GM23338 (cell line): Measurements from ENCODE around the gene S100A16. TPM values are rescaled to one million over a fixed set of nuclear protein-coding genes. Genes with fewer than 3 reads are reported as not detected.
A peak's percentile ranks its signal among the peaks of the same experiment; 100 is the strongest.

ENCODE experiments used
- ATAC-seq: fragments of 200-7000 bp; cut with Tn5 transposase; 3 replicates; pipeline ENCODE4 v1.9.1; 2020
- DNase-seq: peaks from one replicate; pipeline ENCODE4 v3.0.0-alpha.2; 2015; ENCODE audit warnings: low spot score
- H2AFZ ChIP-seq: fragments of 200-600 bp; sonication (generic); 2 replicates; pipeline ENCODE4 v1.8.0; 2016; ENCODE audit warnings: antibody characterized with exemption, mild to moderate bottlenecking, moderate library complexity
- H3F3A ChIP-seq: fragments of 200-600 bp; sonication (generic); replicated peaks from 2 replicates; pipeline ENCODE4 v1.8.0; 2017; ENCODE audit warnings: antibody characterized with exemption, mixed run types, low read depth
- H3K27ac ChIP-seq: fragments of 200-600 bp; sonication (generic); 2 replicates; pipeline ENCODE4 v1.6.1; 2016; ENCODE audit warnings: low read depth
- H3K27me3 ChIP-seq: fragments of 200-600 bp; sonication (generic); 2 replicates; pipeline ENCODE4 v1.8.0; 2016; ENCODE audit warnings: mild to moderate bottlenecking, mixed run types, moderate library complexity; ENCODE audit not compliant: insufficient read depth
- H3K36me3 ChIP-seq: fragments of 200-600 bp; sonication (generic); 2 replicates; pipeline ENCODE4 v1.8.0; 2016; ENCODE audit warnings: mild to moderate bottlenecking; ENCODE audit not compliant: insufficient read depth
- H3K4me1 ChIP-seq: fragments of 200-600 bp; sonication (generic); 2 replicates; pipeline ENCODE4 v1.8.0; 2016; ENCODE audit warnings: mild to moderate bottlenecking, moderate library complexity; ENCODE audit not compliant: insufficient read depth
- H3K4me2 ChIP-seq: fragments of 200-600 bp; sonication (generic); 2 replicates; pipeline ENCODE4 v1.7.1; 2017; ENCODE audit warnings: mixed run types
- H3K4me3 ChIP-seq: fragments of 200-600 bp; sonication (generic); 2 replicates; pipeline ENCODE4 v1.6.1; 2016; ENCODE audit warnings: mixed run types
- H3K79me2 ChIP-seq: fragments of 200-600 bp; sonication (generic); replicated peaks from 2 replicates; pipeline ENCODE4 v1.8.0; 2017; ENCODE audit warnings: mild to moderate bottlenecking; ENCODE audit not compliant: insufficient read depth
- H3K9me2 ChIP-seq: fragments of 200-600 bp; sonication (generic); 2 replicates; pipeline ENCODE4 v1.8.0; 2017; ENCODE audit not compliant: insufficient read depth
- H4K20me1 ChIP-seq: fragments of 200-600 bp; sonication (generic); replicated peaks from 2 replicates; pipeline ENCODE4 v1.8.0; 2017; ENCODE audit warnings: mild to moderate bottlenecking; ENCODE audit not compliant: insufficient read depth
- H3K27ac Mint-ChIP-seq: 2 replicates; pipeline ENCODE4 v1.8.0; 2020; ENCODE audit warnings: inconsistent platforms, mild to moderate bottlenecking, moderate library complexity, mixed read lengths
- H3K27me3 Mint-ChIP-seq: 3 replicates; pipeline ENCODE4 v1.8.0; 2022; ENCODE audit warnings: low read depth, mild to moderate bottlenecking, moderate library complexity, mixed read lengths, inconsistent platforms; ENCODE audit not compliant: insufficient read depth, poor library complexity
- H3K36me3 Mint-ChIP-seq: 3 replicates; pipeline ENCODE4 v1.8.0; 2021; ENCODE audit warnings: low read depth, mild to moderate bottlenecking, inconsistent platforms, moderate library complexity, mixed read lengths
- H3K4me1 Mint-ChIP-seq: 3 replicates; pipeline ENCODE4 v1.8.0; 2020; ENCODE audit warnings: mild to moderate bottlenecking, inconsistent platforms, mixed read lengths
- H3K4me3 Mint-ChIP-seq: 3 replicates; pipeline ENCODE4 v1.8.0; 2021; ENCODE audit warnings: moderate library complexity, mild to moderate bottlenecking, inconsistent platforms, mixed read lengths
- H3K9me3 Mint-ChIP-seq: 3 replicates; pipeline ENCODE4 v1.8.0; 2020; ENCODE audit warnings: moderate library complexity, mild to moderate bottlenecking, inconsistent platforms, mixed read lengths
- CREB1 ChIP-seq: fragments of 250-450 bp; sonication (Bioruptor Pico); IDR thresholded peaks from 2 replicates; pipeline ENCODE4 v1.5.0; 2020; ENCODE audit warnings: low read depth, mild to moderate bottlenecking, moderate library complexity
- EZH2 ChIP-seq: fragments of 200-600 bp; sonication (generic); IDR thresholded peaks from one replicate; pipeline ENCODE4 v1.8.0; 2017; ENCODE audit warnings: antibody characterized with exemption, mild to moderate bottlenecking, low read depth; ENCODE audit not compliant: unreplicated experiment
- JUNB ChIP-seq: IDR thresholded peaks from one replicate; pipeline ENCODE4 v1.6.1; 2016; ENCODE audit warnings: antibody characterized with exemption; ENCODE audit not compliant: unreplicated experiment
- NANOG ChIP-seq: IDR thresholded peaks from 2 replicates; pipeline ENCODE4 v1.6.1; 2016; ENCODE audit warnings: antibody characterized with exemption, borderline replicate concordance
- POLR2AphosphoS5 ChIP-seq: IDR thresholded peaks from 2 replicates; pipeline ENCODE4 v1.6.1; 2016; ENCODE audit warnings: antibody characterized with exemption, low read depth
- STAT1 ChIP-seq: IDR thresholded peaks from one replicate; pipeline ENCODE4 v1.6.1; 2016; ENCODE audit warnings: antibody characterized with exemption; ENCODE audit not compliant: unreplicated experiment
- ZNF114 ChIP-seq: fragments of 250-450 bp; sonication (Bioruptor Pico); IDR thresholded peaks from 2 replicates; pipeline ENCODE4 v1.5.0; 2020; ENCODE audit warnings: mild to moderate bottlenecking, moderate library complexity
- ZNF331 ChIP-seq: fragments of 250-450 bp; sonication (Bioruptor Pico); IDR thresholded peaks from 2 replicates; pipeline ENCODE4 v1.5.0; 2020; ENCODE audit warnings: low read depth, mild to moderate bottlenecking, moderate library complexity
- polyA plus RNA-seq: library from polyadenylated mRNA; unstranded; fragments of >200 nt; fragmentation: Nextera tagmentation; extraction: Ambion mirVana; gene quantifications from 2 replicates; pipeline ENCODE4 v1.2.1, GENCODE V29; 2016
- total RNA-seq: library from RNA; depleted of rRNA; stranded (reverse); fragments of >200 nt; shearing (Covaris generic); gene quantifications from 2 replicates; pipeline ENCODE4 v1.2.3, GENCODE V29; 2014
- TF ChIP-seq, protein P1 (sequence below): IDR thresholded peaks from one replicate; pipeline ENCODE4 v1.6.1; 2018; ENCODE audit warnings: antibody characterized with exemption; ENCODE audit not compliant: unreplicated experiment
- TF ChIP-seq, protein P2 (sequence below): IDR thresholded peaks from 2 replicates; pipeline ENCODE4 v1.6.1; 2016; ENCODE audit warnings: antibody characterized with exemption

S100A16 gene
- total and polyA plus RNA-seq, 2 experiments from 2014 or later, result 13.0 to 20.4 TPM

DNA sequence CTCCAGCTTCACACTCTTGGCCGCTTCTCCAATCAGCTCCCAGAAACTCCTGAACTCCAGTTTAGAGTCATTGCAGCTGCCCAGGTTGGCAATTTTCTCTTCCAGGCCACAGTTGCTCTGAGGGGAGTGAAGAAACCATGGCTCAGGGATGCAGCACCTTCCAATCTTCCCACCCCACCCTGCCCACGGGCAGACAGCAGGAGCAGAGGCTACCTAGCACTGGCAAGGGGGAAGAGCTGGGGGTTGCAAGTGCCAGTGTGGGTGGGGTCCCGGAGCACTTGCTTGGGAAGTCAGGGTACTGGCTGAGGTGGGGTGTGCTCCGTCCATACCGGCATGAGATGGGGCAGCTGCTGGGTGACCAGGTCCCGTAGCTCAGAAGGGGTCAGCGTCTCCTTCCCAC lies 2.0 kb upstream of the S100A16 start:
- H2AFZ ChIP-seq, result no peak overlapping the region
- no peaks in the 10 kb centered on the region for H3K36me3 ChIP-seq
- no peak overlapping the region for H3K4me2 ChIP-seq
- no peak overlapping the region for H3K4me3 Mint-ChIP-seq
- DNase-seq (no peak), ATAC-seq (no peak)
- peaks cover 11% of the 10 kb centered on the region for H3K4me1 ChIP-seq
- no peak for TF ChIP-seq EZH2
- no peak overlapping the region for H3K4me3 ChIP-seq
- no peaks in the 10 kb centered on the region for H4K20me1 ChIP-seq
- H3K79me2 ChIP-seq, result no peaks in the 10 kb centered on the region
- no peak overlapping the region for H3K27ac ChIP-seq
- peaks cover 14% of the 10 kb centered on the region for H3K27me3 Mint-ChIP-seq
- H3K9me2 ChIP-seq, result no peaks in the 10 kb centered on the region
- no peaks in the 10 kb centered on the region for H3K27me3 ChIP-seq
- no peaks in the 10 kb centered on the region for H3K9me3 Mint-ChIP-seq
- H3K4me1 Mint-ChIP-seq, result peaks cover 38% of the 10 kb centered on the region
- no peaks in the 10 kb centered on the region for H3F3A ChIP-seq
- H3K36me3 Mint-ChIP-seq, result peaks cover 11% of the 10 kb centered on the region; the same call in 2 of the 3 replicates
- no peak overlapping the region for H3K27ac Mint-ChIP-seq

DNA sequence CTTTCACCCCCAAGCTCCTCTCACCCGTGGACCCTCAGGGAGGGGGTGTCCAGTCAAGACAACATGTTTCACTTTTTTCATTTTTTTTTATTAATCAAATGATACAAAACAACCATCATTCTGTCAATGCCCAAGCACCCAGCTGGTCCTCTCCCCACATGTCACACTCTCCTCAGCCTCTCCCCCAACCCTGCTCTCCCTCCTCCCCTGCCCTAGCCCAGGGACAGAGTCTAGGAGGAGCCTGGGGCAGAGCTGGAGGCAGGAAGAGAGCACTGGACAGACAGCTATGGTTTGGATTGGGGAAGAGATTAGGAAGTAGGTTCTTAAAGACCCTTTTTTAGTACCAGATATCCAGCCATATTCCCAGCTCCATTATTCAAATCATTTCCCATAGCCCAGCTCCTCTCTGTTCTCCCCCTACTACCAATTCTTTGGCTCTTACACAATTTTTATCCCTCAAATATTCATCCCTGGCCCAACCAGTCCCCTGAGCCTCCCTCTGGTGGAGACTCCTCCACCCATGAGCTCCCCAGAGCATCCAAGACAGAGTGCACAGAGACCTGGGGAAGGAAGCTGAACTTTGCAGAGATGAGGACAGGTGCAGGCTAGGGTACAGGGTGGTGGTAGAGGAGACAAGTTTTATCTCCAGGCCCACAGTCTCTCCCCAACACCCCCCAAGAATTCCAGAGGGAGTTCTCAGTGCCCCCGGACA lies 1.4 kb upstream of the S100A16 start:
- DNase-seq (no peak), ATAC-seq (no peak)
- H3K4me3 Mint-ChIP-seq, result no peak overlapping the region
- H3K36me3 ChIP-seq, result no peaks in the 10 kb centered on the region
- peaks cover 17% of the 10 kb centered on the region for H3K4me1 ChIP-seq
- H4K20me1 ChIP-seq, result no peaks in the 10 kb centered on the region
- H3K4me2 ChIP-seq, result no peak overlapping the region
- peaks cover 44% of the 10 kb centered on the region for H3K4me1 Mint-ChIP-seq
- H3K27me3 ChIP-seq, result no peaks in the 10 kb centered on the region
- H3F3A ChIP-seq, result no peaks in the 10 kb centered on the region; the same call in 1 of the 2 replicates
- H3K9me2 ChIP-seq, result no peaks in the 10 kb centered on the region
- H3K27ac ChIP-seq, result no peak overlapping the region
- H3K27ac Mint-ChIP-seq, result no peak overlapping the region
- H3K79me2 ChIP-seq, result no peaks in the 10 kb centered on the region
- H3K36me3 Mint-ChIP-seq, result peaks cover 7% of the 10 kb centered on the region; the same call in 2 of the 3 replicates
- H2AFZ ChIP-seq, result no peak overlapping the region
- H3K9me3 Mint-ChIP-seq, result no peaks in the 10 kb centered on the region
- TF ChIP-seq, protein P1, sequence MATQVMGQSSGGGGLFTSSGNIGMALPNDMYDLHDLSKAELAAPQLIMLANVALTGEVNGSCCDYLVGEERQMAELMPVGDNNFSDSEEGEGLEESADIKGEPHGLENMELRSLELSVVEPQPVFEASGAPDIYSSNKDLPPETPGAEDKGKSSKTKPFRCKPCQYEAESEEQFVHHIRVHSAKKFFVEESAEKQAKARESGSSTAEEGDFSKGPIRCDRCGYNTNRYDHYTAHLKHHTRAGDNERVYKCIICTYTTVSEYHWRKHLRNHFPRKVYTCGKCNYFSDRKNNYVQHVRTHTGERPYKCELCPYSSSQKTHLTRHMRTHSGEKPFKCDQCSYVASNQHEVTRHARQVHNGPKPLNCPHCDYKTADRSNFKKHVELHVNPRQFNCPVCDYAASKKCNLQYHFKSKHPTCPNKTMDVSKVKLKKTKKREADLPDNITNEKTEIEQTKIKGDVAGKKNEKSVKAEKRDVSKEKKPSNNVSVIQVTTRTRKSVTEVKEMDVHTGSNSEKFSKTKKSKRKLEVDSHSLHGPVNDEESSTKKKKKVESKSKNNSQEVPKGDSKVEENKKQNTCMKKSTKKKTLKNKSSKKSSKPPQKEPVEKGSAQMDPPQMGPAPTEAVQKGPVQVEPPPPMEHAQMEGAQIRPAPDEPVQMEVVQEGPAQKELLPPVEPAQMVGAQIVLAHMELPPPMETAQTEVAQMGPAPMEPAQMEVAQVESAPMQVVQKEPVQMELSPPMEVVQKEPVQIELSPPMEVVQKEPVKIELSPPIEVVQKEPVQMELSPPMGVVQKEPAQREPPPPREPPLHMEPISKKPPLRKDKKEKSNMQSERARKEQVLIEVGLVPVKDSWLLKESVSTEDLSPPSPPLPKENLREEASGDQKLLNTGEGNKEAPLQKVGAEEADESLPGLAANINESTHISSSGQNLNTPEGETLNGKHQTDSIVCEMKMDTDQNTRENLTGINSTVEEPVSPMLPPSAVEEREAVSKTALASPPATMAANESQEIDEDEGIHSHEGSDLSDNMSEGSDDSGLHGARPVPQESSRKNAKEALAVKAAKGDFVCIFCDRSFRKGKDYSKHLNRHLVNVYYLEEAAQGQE, result no peak
- peaks cover 16% of the 10 kb centered on the region for H3K27me3 Mint-ChIP-seq
- H3K4me3 ChIP-seq, result no peak overlapping the region

DNA sequence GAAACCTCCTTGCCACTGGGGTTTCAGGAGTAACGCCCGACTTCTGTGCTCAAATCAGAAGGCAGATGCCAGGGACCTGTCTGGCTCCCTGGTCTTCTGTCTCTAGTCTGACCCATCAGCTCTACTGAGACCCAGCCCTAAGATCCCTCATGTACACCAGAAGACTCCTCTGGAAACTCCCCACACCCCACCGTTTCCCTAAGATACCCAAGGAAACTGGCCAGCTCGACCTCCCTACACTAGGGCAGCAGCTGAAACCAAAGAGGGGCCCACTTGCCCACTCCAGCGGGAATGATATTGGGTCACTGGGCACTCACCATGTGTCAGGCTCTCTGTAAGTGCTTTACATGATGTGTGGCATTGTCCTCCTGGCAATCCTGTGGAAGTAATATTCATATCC lies 469 bp upstream of the S100A16 start:
- Mint-ChIP-seq H3K4me1 (peaks cover 53% of the 10 kb centered on the region), H3K4me3 (no peak overlapping the region), H3K9me3 (no peaks in the 10 kb centered on the region), H3K36me3 (peaks cover 2% of the 10 kb centered on the region; the same call in 2 of the 3 replicates), H3K27me3 (peaks cover 20% of the 10 kb centered on the region), H3K27ac (no peak overlapping the region)
- Histone ChIP-seq H3K4me1 (peaks cover 26% of the 10 kb centered on the region), H3K27ac (no peak overlapping the region), H3K9me2 (no peaks in the 10 kb centered on the region), H3K4me2 (peak overlapping the region; percentile 69; the same call in 1 of the 2 replicates), H3K79me2 (no peaks in the 10 kb centered on the region), H3K27me3 (no peaks in the 10 kb centered on the region), H3K4me3 (no peak overlapping the region), H4K20me1 (no peaks in the 10 kb centered on the region), H3F3A (no peaks in the 10 kb centered on the region; the same call in 1 of the 2 replicates), H2AFZ (peak overlapping the region; percentile 85), H3K36me3 (no peaks in the 10 kb centered on the region)
- no peak for DNase-seq
- TF ChIP-seq, protein P1, result no peak
- no peak for TF ChIP-seq JUNB
- TF ChIP-seq ZNF331 (CRISPR knock-in tag), result no peak
- TF ChIP-seq CREB1 (CRISPR knock-in tag), result no peak
- no peak for TF ChIP-seq NANOG
- TF ChIP-seq, protein P2, sequence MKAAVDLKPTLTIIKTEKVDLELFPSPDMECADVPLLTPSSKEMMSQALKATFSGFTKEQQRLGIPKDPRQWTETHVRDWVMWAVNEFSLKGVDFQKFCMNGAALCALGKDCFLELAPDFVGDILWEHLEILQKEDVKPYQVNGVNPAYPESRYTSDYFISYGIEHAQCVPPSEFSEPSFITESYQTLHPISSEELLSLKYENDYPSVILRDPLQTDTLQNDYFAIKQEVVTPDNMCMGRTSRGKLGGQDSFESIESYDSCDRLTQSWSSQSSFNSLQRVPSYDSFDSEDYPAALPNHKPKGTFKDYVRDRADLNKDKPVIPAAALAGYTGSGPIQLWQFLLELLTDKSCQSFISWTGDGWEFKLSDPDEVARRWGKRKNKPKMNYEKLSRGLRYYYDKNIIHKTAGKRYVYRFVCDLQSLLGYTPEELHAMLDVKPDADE, result no peak
- TF ChIP-seq POLR2AphosphoS5, result no peak
- no peak for TF ChIP-seq EZH2
- no peak for TF ChIP-seq STAT1
- TF ChIP-seq ZNF114 (CRISPR knock-in tag), result no peak
- no peak for ATAC-seq
